DND-41 (cell line): ENCODE measurements around the gene GAST.

Experiments used
- ATAC-seq: fragments of 200-7000 bp; cut with Tn5 transposase; 3 replicates; pipeline ENCODE4 v1.9.1; 2021; ENCODE audit warnings: low read depth; ENCODE audit not compliant: insufficient read depth
- DNase-seq: peaks from one replicate; pipeline ENCODE4 v3.0.0-alpha.2; 2020
- H2AFZ ChIP-seq: 2 replicates; pipeline ENCODE4 v1.6.0; 2012; ENCODE audit warnings: low read depth, low read length
- H3K27ac ChIP-seq: 2 replicates; pipeline ENCODE4 v1.5.1; 2012; ENCODE audit warnings: low read length, inconsistent platforms
- H3K27me3 ChIP-seq: fragments of 200-600 bp; sonication (generic); 2 replicates; pipeline ENCODE4 v1.6.0; 2012; ENCODE audit warnings: low read length, mild to moderate bottlenecking, inconsistent platforms; ENCODE audit not compliant: insufficient read depth, poor library complexity
- H3K36me3 ChIP-seq: 2 replicates; pipeline ENCODE4 v1.5.1; 2012; ENCODE audit warnings: low read length, inconsistent platforms; ENCODE audit not compliant: insufficient read depth
- H3K4me1 ChIP-seq: 2 replicates; pipeline ENCODE4 v1.5.1; 2012; ENCODE audit warnings: mild to moderate bottlenecking, low read length; ENCODE audit not compliant: insufficient read depth
- H3K4me2 ChIP-seq: 2 replicates; pipeline ENCODE4 v1.6.0; 2012; ENCODE audit warnings: mild to moderate bottlenecking, moderate library complexity, low read length, inconsistent platforms; ENCODE audit not compliant: insufficient read depth
- H3K4me3 ChIP-seq, 2 experiments: fragments of 200-600 bp in 1 of 2; shearing (Covaris generic) in 1 of 2; 2 replicates each; pipeline ENCODE4 v1.5.1; 2012 to 2016; ENCODE audit warnings: inconsistent platforms in 2 of 2, low read length in 2 of 2, mild to moderate bottlenecking in 2 of 2, low read depth in 1 of 2, moderate library complexity in 1 of 2
- H3K79me2 ChIP-seq: 2 replicates; pipeline ENCODE4 v1.6.0; 2012; ENCODE audit warnings: low read length, inconsistent platforms; ENCODE audit not compliant: insufficient read depth
- H3K9ac ChIP-seq: 2 replicates; pipeline ENCODE4 v1.6.0; 2012; ENCODE audit warnings: low read depth, mild to moderate bottlenecking, inconsistent platforms, low read length, moderate library complexity
- H3K9me3 ChIP-seq: 2 replicates; pipeline ENCODE4 v1.5.1; 2012; ENCODE audit warnings: low read length, moderate library complexity, mild to moderate bottlenecking, inconsistent platforms; ENCODE audit not compliant: insufficient read depth, severe bottlenecking
- H4K20me1 ChIP-seq: 2 replicates; pipeline ENCODE4 v1.6.0; 2012; ENCODE audit warnings: low read length; ENCODE audit not compliant: insufficient read depth
- CTCF ChIP-seq: IDR thresholded peaks from 2 replicates; pipeline ENCODE4 v1.5.1; 2012; ENCODE audit warnings: borderline replicate concordance, low read length, moderate library complexity, mild to moderate bottlenecking; ENCODE audit not compliant: poor library complexity, severe bottlenecking; ENCODE audit errors: extremely low read depth
- EZH2 ChIP-seq: IDR thresholded peaks from 3 replicates; pipeline ENCODE4 v1.6.1; 2012; ENCODE audit warnings: borderline replicate concordance, low read depth, mild to moderate bottlenecking, moderate library complexity, low read length, inconsistent platforms; ENCODE audit not compliant: severe bottlenecking

The GAST gene

GRCh38 chr17:41735744-41736143, 23.6 kb downstream of the GAST start:
- TF ChIP-seq CTCF, result no peak
- TF ChIP-seq EZH2, result no peak
- DNase-seq, result no peak
- Histone ChIP-seq H3K9me3 (no peaks in the 10 kb centered on the region), H2AFZ (no peak overlapping the region), H3K27me3 (peaks cover 4% of the 10 kb centered on the region), H3K27ac (no peak overlapping the region), H3K79me2 (no peaks in the 10 kb centered on the region), H3K36me3 (no peaks in the 10 kb centered on the region), H4K20me1 (no peaks in the 10 kb centered on the region), H3K4me3 (no peak overlapping the region), H3K4me1 (peaks cover 7% of the 10 kb centered on the region), H3K4me2 (no peak overlapping the region), H3K9ac (no peak overlapping the region)
- ATAC-seq, result no peak

GRCh38 chr17:41736983-41737679, 25.0 kb downstream of the GAST start:
- Histone ChIP-seq H3K4me3 (no peak overlapping the region), H3K79me2 (no peaks in the 10 kb centered on the region), H3K36me3 (no peaks in the 10 kb centered on the region), H3K27me3 (no peaks in the 10 kb centered on the region), H3K9me3 (no peaks in the 10 kb centered on the region), H4K20me1 (no peaks in the 10 kb centered on the region), H3K9ac (no peak overlapping the region), H3K4me1 (peaks cover 7% of the 10 kb centered on the region), H2AFZ (no peak overlapping the region), H3K4me2 (no peak overlapping the region), H3K27ac (no peak overlapping the region)
- TF ChIP-seq EZH2 (no peak), CTCF (no peak)
- no peak for ATAC-seq
- no peak for DNase-seq

DNA sequence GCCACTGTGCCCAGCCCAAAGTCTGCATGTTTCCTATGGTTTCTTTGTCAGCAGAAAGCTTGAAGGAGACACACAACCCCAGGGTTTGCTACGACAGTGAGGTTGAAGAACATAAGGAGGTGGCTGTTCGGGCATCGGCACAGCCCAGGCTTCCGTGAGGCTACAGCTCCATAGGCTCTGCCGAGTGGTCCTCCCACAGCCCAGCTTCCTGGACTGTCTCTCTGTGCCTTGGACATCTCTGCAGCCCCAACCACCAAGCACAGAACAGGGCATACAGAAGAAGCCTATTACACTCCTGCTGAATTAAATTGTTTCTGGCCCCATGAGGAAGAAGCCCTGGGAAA, 25.5 kb downstream of the GAST start:
- no peaks in the 10 kb centered on the region for H3K27me3 ChIP-seq
- H4K20me1 ChIP-seq, result no peaks in the 10 kb centered on the region
- no peak overlapping the region for H3K9ac ChIP-seq
- DNase-seq (no peak), ATAC-seq (peak; percentile 41; the same call in 2 of the 3 replicates)
- no peak overlapping the region for H3K4me2 ChIP-seq
- H3K27ac ChIP-seq, result no peak overlapping the region
- TF ChIP-seq EZH2 (no peak), CTCF (no peak)
- no peaks in the 10 kb centered on the region for H3K36me3 ChIP-seq
- no peak overlapping the region for H3K4me3 ChIP-seq
- H3K4me1 ChIP-seq, result peaks cover 7% of the 10 kb centered on the region
- no peak overlapping the region for H2AFZ ChIP-seq
- no peaks in the 10 kb centered on the region for H3K79me2 ChIP-seq
- no peaks in the 10 kb centered on the region for H3K9me3 ChIP-seq
